Fibroblast of the aortic adventitia (primary cell): Measurements from ENCODE around the gene COL9A3. TPM values are rescaled to one million over a fixed set of nuclear protein-coding genes. Genes with fewer than 3 reads are reported as not detected.
A peak's percentile ranks its signal among the peaks of the same experiment; 100 is the strongest.

Experiments
- DNase-seq: peaks from one replicate; pipeline ENCODE4 v3.0.0-alpha.2; 2010; ENCODE audit warnings: low read depth
- H3K4me3 ChIP-seq: 2 replicates; pipeline ENCODE4 v1.5.1; 2011; ENCODE audit warnings: low read depth, mild to moderate bottlenecking, control low read depth, low read length, moderate library complexity
- CTCF ChIP-seq: IDR thresholded peaks from 2 replicates; pipeline ENCODE4 v1.5.1; 2011; ENCODE audit warnings: mild to moderate bottlenecking, low read length, control low read depth, inconsistent platforms; ENCODE audit not compliant: insufficient read depth
- total RNA-seq: library from RNA; depleted of rRNA; stranded (reverse); fragments of >200 nt; gene quantifications from 2 replicates; pipeline ENCODE4 v1.2.3, GENCODE V29; 2012; ENCODE audit warnings: low replicate concordance

COL9A3 gene
- total RNA-seq, 1 donor = 0.36 TPM

GRCh38 chr20:62824476-62825332, 7.9 kb downstream of the COL9A3 start:
- peak; percentile 37 for DNase-seq
- peak overlapping the region; percentile 48 for H3K4me3 ChIP-seq
- no peak for TF ChIP-seq CTCF

DNA sequence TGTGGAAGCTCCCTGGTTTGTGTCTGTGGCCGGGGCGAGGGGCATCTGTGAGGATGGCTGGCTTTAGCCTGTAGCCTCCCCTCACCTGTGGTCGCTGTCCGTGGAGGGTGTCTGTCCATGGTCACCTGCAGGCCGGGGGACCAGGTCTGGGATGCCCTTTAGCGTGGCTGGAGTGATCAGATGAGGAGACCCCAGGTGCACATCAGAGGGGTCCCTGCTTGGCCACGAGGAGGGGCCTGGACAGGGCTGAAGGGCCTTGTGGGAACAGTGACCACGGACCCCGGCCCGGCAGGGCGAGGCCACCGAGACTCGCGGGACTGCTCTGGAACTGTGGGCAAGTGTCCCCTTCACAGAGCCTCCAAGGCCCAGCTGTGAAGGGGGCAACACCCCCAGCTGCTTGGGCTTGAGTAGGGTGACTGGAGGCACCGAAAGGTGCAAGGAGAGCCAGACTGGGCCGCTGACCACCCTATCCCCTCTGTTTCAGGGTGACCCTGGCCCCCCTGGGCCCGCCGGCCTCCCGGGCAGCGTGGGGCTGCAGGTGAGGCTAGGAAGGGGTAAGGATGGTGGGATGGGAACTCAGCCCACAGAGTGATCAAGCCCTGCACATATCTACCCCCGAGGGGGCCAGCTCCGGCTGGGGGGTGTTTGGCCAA, 8.6 kb downstream of the COL9A3 start:
- no peak for DNase-seq
- no peak for TF ChIP-seq CTCF
- H3K4me3 ChIP-seq = no peak overlapping the region

DNA sequence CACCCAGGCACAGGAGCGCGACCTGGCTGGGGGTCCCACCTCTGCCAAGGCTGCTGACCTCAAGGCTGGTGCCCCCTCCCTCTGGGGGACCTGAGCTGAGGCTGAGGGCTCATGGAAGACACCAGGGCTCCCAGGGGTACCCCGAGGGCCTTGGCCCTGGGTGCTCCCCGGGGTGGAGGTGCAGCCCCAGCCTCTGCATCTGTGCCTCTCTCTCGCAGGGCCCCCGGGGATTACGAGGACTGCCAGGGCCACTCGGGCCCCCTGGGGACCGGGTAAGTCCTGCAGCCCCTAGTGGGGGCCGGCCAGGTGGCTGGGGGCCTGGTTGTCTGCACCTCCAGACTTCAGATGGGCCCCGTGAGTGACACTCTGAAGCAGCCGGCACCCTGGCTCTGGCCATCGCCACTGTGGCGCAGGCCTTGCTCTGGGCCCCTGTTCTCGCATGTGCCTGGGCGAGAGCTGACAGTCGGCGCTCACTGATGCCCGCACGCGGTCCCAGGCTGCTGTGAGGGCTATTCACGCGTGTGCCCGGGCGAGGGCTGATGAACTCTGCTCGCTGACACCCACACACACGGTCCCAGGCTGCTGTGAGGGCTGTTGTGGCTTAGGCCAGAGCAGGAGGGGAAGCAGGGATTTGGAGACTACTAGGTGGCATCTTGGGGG, 9.3 kb downstream of the COL9A3 start:
- TF ChIP-seq CTCF = no peak
- H3K4me3 ChIP-seq = no peak overlapping the region
- no peak for DNase-seq

GRCh38 chr20:62826646-62827310, 9.9 kb downstream of the COL9A3 start:
- TF ChIP-seq CTCF = no peak
- DNase-seq = no peak
- no peak overlapping the region for H3K4me3 ChIP-seq

GRCh38 chr20:62827311-62828038, 10.6 kb downstream of the COL9A3 start:
- no peak for TF ChIP-seq CTCF
- no peak overlapping the region for H3K4me3 ChIP-seq
- DNase-seq = no peak

DNA sequence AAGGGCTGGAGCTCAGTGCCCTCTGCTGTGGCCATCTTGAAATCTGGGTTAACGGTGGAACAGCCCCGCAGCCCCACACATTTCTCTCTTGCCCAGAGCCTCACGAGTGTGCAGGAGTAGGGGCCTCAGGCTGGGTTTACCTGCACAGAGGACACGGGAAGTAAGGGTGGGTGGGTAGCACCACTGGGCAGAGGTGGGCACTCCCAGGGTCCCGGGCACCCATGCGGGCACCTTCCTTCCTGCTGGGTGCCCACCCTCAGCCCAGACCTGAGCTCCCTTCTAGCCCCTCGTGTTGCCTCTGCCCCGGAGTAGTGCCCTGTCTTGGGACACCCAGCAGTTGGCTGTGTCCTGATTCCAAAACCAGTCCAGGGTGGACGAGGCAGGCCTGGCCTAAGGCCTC, 11.2 kb downstream of the COL9A3 start:
- no peak for DNase-seq
- TF ChIP-seq CTCF = no peak
- H3K4me3 ChIP-seq = no peak overlapping the region
